Hypothalamus (tissue), 51 donors: ENCODE measurements around the gene EPHA4.
"Not testable (repeated sequence)": the region's sequence is repeated elsewhere in the genome, so short reads cannot be mapped to it uniquely, and the experiment has no call there.

Source experiments
- DNase-seq, 51 donors: peaks; one replicate each; lab custom pipeline; 2025; lab: John Stamatoyannopoulos, UW

EPHA4 gene

GRCh38 chr2:221513232-221513631 is 58.9 kb downstream of the EPHA4 start:
- no peak for DNase-seq

GRCh38 chr2:221511325-221511724 is 60.8 kb downstream of the EPHA4 start:
- DNase-seq = not testable (repeated sequence)

GRCh38 chr2:221506469-221506868 is 65.6 kb downstream of the EPHA4 start:
- DNase-seq = no peak

- no peak for DNase-seq
Measured at GRCh38 chr2:221505605-221506004, 66.5 kb downstream of the EPHA4 start.

- no peak for DNase-seq
Measured at GRCh38 chr2:221504905-221505304, 67.2 kb downstream of the EPHA4 start.

GRCh38 chr2:221503965-221504364 is 68.1 kb downstream of the EPHA4 start:
- no peak for DNase-seq

GRCh38 chr2:221502270-221503010 is 69.7 kb downstream of the EPHA4 start:
- no peak for DNase-seq

- no peak for DNase-seq
Measured at GRCh38 chr2:221501883-221502269, 70.2 kb downstream of the EPHA4 start.

GRCh38 chr2:221501210-221501882 is 70.8 kb downstream of the EPHA4 start:
- DNase-seq = no peak

GRCh38 chr2:221500501-221501209 is 71.4 kb downstream of the EPHA4 start:
- no peak for DNase-seq

- DNase-seq = no peak
Measured at GRCh38 chr2:221495731-221496130, 76.4 kb downstream of the EPHA4 start.

GRCh38 chr2:221494556-221494955 is 77.5 kb downstream of the EPHA4 start:
- DNase-seq = no peak

- DNase-seq = no peak
Measured at GRCh38 chr2:221493391-221493790, 78.7 kb downstream of the EPHA4 start.

- DNase-seq = no peak
Measured at GRCh38 chr2:221492636-221493035, 79.5 kb downstream of the EPHA4 start.

- no peak for DNase-seq
Measured at GRCh38 chr2:221490506-221491060, 81.5 kb downstream of the EPHA4 start.

GRCh38 chr2:221488136-221488807 is 83.8 kb downstream of the EPHA4 start:
- no peak for DNase-seq

- DNase-seq = no peak
Measured at GRCh38 chr2:221486106-221486505, 86.0 kb downstream of the EPHA4 start.

- no peak for DNase-seq
Measured at GRCh38 chr2:221485503-221485870, 86.6 kb downstream of the EPHA4 start.

- no peak for DNase-seq
Measured at GRCh38 chr2:221484761-221485502, 87.2 kb downstream of the EPHA4 start.
